NCI-H1436 (cell line): ENCODE data around the gene RNF187.

Experiments used
- DNase-seq: peaks from one replicate; lab custom pipeline; 2025; lab: John Stamatoyannopoulos, UW

Gene RNF187

DNA sequence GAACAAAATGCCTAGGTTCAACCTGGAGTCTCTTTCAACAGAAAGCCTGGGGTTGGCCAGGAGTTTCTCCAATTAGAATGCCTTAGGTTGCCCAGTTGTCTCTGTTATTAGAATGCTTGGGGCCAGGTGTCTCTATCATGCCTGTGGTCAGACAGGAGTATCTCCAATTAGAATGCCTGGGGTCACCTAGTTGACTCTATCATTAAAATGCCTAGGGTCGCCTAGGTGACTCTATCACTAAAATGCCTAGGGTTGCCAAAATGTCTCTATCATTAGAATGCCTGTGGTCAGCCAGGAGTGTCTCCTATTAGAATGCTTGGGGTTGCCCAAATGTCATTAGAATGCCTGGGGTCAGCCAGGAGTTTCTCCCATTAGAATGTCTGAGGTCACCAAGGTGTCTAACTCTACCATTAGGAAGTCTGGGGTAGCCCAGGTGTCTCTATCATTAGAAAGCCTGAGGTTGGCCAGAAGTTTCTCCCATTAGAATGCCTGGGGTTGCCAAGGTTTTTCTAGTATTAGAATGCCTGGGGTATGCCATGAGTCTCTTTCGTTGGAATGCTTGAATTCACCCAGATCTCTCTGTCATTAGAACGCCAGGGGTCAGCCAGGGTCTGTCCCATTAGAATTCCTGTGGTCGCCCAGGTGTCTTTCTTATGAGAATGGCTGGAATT is 57.9 kb downstream of the RNF187 start:
- DNase-seq = no peak
